HG03066 (cell line): ENCODE data around the gene MRPS6.

Source experiments
- ATAC-seq: cut with Tn5 transposase; IDR thresholded peaks from one replicate; pipeline ENCODE4 v1.9.1; 2021; ENCODE audit warnings: low read depth; ENCODE audit not compliant: unreplicated experiment

The MRPS6 gene

GRCh38 chr21:34073032-34073748, at the start of gene MRPS6, which contains the start of gene SLC5A3:
Gene MRPS6, plus strand, starts transcription at chr21:34073578. Its CDS starts 123 bp downstream, at chr21:34073701.
Gene SLC5A3, plus strand, starts transcription at chr21:34073578. Its CDS starts 21,621 bp downstream, at chr21:34095199.
- ATAC-seq: peak; percentile 74

GRCh38 chr21:34023691-34024373, 49.5 kb upstream of the MRPS6 start:
- ATAC-seq: no peak

- ATAC-seq: no peak
Observed at GRCh38 chr21:34024374-34024693, 49.0 kb upstream of the MRPS6 start.

DNA sequence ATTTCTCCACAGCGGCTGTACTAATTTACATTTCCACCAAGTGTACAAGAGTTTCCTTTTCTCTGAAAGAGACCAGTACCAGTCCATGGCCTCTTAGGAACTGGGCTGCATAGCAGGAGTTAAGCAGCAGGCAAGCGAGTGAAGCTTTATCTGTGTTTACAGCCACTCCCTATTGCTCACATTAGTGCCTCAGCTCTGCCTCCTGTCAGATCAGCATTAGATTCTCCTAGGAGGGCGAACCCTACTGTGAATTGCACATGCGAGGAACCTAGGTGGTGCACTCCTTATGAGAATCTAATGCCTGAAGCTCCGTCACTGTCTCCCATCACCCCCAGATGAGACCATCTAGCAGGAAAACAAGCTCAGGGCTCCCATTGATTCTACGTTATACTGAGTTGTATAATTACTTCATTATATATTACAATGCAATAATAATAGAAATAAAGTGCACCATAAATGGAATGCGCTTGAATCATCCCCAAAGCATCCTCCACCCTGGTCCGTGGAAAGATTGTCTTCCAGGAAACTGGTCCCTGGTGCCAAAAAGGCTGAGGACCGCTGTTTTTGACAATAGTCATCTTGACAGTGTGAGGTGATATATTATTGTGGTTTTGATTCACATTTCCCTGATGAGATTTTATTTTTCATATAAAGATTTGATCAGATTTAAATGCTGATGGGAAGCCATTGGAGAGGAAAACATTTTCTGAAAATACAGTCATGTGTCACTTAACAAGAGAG, 45.5 kb upstream of the MRPS6 start:
- no peak for ATAC-seq

DNA sequence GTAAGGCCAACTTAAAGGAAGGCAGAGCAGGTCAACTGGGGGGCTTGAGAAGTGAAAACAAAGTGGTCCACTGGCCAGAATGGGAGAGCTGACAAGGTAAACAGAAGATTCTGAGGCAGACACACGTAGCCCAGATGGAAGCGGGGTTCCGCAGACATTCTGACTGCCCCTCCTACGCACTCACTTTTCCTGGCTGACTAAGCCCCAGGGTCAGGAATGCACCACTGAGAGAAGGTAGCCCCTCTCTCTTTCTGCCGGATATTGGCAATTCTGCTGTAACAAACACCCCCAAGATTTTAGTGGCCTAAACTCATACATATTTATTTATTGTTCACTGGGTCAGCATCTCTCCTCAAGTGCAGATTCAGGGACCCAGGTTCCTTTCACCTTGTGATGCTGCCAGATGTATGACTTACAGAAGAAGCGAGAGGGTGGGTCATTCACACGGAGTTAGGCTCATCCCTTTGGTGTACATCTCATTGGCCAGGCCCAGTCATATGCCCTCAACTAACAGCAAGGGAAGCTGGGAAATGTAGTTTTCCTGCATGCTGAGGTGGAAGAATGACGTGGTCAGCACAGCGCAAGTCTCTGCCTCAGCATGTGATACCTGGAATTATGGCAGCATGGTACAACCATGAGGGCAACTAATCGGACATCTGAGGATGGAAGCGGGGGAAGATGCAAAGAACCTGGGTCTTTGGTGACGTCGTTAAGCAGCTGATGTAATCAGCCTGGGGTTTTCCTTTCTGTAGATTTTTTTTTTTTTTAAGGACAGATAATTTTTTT, 43.4 kb upstream of the MRPS6 start:
- peak; percentile 61 for ATAC-seq

- no peak for ATAC-seq
Observed at GRCh38 chr21:34031835-34032370, 41.5 kb upstream of the MRPS6 start.

DNA sequence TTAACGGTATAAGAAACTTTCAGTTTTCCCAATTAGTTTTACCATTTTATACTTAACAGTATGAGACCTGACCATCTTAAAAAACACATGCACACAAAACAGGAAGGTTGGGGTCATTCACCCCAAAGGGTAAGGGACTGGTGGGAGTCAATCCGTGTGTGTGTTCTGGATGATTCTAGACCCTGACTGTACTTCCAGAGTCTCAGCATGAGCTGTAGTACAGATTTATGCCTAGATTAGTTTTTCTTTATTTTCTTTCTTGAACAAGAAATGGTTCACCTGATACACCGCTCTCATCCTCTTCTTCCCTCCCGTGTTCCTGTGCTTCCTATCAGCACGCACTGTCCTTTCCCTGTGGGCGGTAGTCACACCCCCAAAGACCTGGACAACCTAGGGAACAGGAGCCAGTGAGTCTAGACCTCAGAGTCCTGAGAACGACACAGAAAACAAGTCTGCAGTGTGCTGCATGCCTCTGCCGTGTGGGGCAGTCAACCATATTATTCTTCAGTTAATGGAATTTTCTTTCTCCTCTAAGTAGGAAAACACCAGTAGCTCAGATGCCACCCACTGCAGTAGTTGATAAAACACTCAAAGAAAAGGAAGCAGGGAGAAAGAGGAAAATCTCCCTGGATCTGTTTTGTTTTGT, 38.9 kb upstream of the MRPS6 start:
- no peak for ATAC-seq

DNA sequence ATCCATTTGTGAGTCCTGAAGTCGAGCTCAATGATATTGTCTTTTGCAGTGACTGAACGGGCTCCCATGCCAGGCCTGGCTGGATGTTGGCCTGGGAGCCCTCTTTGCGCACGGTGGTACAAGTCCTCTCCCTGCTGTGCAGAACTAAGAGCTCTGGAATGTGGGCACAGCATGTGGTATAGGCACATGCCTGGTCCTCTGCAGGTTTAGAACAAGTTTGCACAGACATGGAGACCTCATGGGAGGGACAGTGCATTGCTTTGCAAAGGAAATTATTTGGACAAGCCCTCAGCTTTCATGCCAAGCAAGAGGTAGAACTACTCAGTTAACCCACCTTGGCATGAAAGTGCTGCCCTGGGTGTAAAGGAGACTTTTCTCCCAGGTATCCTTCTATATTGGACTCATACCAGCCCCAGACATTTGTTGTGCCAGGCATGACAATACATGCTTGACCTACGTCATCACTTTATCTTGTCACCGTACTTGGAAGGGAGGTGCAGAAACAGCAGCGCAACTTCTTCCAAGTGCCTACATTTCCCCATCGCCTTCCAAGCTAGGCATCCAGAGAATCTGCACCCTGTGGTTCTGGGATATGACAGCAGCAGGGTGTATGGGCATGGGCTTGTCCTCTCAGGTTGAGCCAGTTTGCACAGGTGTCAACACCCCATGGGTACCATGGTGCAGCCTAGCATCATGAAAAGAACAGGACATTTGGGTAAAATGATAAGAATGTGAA, 37.6 kb upstream of the MRPS6 start:
- ATAC-seq: no peak

DNA sequence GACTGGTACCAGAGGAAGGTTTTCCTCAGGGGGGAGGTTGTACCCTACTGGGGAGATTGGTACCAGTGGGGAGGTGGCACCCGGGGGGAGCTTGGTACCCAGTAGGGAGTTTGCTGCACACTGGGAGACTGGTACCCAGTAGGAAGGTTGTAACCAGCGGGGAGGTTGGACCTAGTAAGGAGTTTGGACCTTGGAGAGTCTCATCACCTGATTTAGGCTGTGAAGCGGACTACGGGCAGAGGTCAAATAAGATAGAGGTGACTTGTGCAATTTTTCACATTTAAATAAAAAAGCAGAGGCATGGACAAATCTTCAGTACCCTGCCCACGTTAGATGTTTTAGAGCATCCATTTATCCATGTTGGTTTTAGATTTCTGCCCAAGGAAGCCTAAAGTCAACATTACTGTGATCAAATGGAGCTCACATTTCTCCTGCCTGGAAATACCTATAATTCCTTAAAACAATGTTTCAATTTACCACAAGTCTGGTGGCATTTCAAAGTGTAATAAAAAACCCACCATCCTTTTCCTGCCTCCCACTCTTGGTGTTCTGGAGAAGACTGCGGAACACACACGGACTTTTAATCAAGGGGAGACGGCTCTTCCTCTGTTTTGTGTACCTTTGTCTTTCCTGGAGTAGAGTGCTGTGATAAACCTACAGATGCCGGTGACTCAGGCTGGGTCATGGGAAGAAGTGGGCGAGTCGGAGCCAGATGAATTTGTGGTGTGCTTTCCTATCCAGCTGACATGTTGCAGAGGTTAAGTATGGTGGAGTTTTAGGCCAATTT, 36.2 kb upstream of the MRPS6 start:
- ATAC-seq: no peak

GRCh38 chr21:34039678-34040382, 33.5 kb upstream of the MRPS6 start:
- no peak for ATAC-seq

GRCh38 chr21:34042735-34043134, 30.6 kb upstream of the MRPS6 start:
- ATAC-seq: no peak

DNA sequence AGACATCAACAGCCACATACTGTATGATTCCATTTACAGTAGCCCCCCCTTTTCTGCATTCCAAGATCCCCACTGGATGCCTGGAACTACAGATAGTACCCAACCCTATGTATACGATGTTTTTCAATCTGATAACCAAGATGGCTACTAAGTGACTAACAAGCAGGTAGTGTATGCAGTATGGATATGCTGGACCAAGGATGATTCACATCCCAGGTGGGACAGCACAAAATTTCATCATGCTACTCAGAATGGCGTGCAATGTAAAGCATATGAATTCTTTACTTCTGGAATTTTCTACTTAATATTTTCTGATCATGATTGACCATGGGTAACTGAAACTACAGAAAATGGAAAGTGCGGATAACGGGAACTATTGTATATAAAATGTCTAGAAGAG, 30.0 kb upstream of the MRPS6 start:
- ATAC-seq: no peak

GRCh38 chr21:34046917-34047316, 26.5 kb upstream of the MRPS6 start:
- ATAC-seq: no peak

- no peak for ATAC-seq
Observed at GRCh38 chr21:34047835-34048234, 25.5 kb upstream of the MRPS6 start.

GRCh38 chr21:34052171-34052570, 21.2 kb upstream of the MRPS6 start:
- ATAC-seq: no peak

DNA sequence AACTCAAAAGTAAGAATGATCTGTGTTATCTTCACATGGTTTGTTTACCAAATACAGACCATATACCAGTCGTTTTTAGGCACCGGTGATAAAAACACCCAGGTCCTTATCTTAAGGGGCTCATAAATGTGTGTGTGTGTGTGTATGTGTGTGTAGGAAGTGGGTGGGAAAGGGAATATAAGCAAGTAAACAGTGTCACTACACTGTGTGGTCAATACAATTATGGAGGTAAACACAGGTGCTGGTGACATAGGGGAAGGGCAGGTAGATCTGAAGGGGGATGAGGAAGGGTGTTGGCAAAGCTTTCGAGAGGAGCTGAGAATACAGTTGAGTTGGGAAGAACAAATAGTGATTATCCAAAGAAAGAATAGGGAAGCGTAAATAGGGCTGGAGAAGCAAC, 19.1 kb upstream of the MRPS6 start:
- ATAC-seq: no peak

GRCh38 chr21:34055615-34056014, 17.8 kb upstream of the MRPS6 start:
- ATAC-seq: no peak

DNA sequence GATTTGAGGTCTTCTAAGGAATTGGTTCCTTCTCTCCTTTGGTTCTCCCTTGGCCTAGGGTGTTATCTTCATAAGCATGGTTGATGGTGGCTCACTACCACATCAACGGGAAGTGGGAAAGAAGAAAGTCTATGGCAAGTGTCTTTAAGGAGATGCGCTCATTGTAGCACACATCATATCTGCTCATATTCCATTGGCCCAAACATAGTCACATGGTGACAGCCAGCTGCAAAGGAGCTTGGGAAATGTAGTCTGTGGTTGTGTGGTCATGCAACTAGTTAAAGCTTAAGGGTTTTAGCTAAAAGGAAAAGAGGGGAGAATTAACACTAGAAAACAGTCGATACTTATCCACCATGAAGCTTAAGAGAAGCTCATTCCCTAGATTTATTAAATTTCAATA, 11.4 kb upstream of the MRPS6 start:
- ATAC-seq: no peak
